Activated CD8-positive, alpha-beta memory T cell treated with anti-CD3 and anti-CD28 coated beads for 1 hour (primary cell): ENCODE data around the gene PIP4K2C.
"Not testable (repeated sequence)": the region's sequence is repeated elsewhere in the genome, so short reads cannot be mapped to it uniquely, and the experiment has no call there.

ENCODE experiments used
- DNase-seq, 2 donors: peaks; one replicate each; pipeline ENCODE4 v3.0.0-alpha.2; 2020; ENCODE audit warnings: low read depth in 1 of 2; ENCODE audit errors: extremely low read depth in 1 of 2

Gene PIP4K2C

GRCh38 chr12:57558864-57559263, 32.1 kb upstream of the PIP4K2C start:
- DNase-seq: no peak

- no peak for DNase-seq
These were observed 30.5 kb upstream of the PIP4K2C start for GRCh38 chr12:57560516-57560915.

- not testable (repeated sequence) for DNase-seq
These were observed 29.9 kb upstream of the PIP4K2C start for GRCh38 chr12:57561117-57561516.

GRCh38 chr12:57563358-57563757, 27.6 kb upstream of the PIP4K2C start:
- no peak for DNase-seq

GRCh38 chr12:57564178-57564740, 26.7 kb upstream of the PIP4K2C start:
- DNase-seq: no peak

- DNase-seq: no peak
These were observed 22.2 kb upstream of the PIP4K2C start for GRCh38 chr12:57568838-57569237.

GRCh38 chr12:57569858-57570257, 21.1 kb upstream of the PIP4K2C start:
- DNase-seq: no peak

GRCh38 chr12:57570438-57570837, 20.6 kb upstream of the PIP4K2C start:
- not testable (repeated sequence) for DNase-seq

GRCh38 chr12:57571926-57572762, 18.8 kb upstream of the PIP4K2C start:
- DNase-seq: no peak

GRCh38 chr12:57574795-57575194, 16.2 kb upstream of the PIP4K2C start:
- no peak for DNase-seq

- DNase-seq: no peak
These were observed 15.0 kb upstream of the PIP4K2C start for GRCh38 chr12:57575771-57576612.

- no peak for DNase-seq
These were observed 14.3 kb upstream of the PIP4K2C start for GRCh38 chr12:57576613-57577160.

GRCh38 chr12:57577981-57578758, 12.8 kb upstream of the PIP4K2C start:
- DNase-seq: no peak

- DNase-seq: no peak
These were observed 12.0 kb upstream of the PIP4K2C start for GRCh38 chr12:57579011-57579410.

- no peak for DNase-seq
These were observed 11.1 kb upstream of the PIP4K2C start for GRCh38 chr12:57579677-57580465.

GRCh38 chr12:57580466-57580795, 10.6 kb upstream of the PIP4K2C start:
- no peak for DNase-seq

- DNase-seq: no peak
These were observed 9.2 kb upstream of the PIP4K2C start for GRCh38 chr12:57581802-57582201.

GRCh38 chr12:57582440-57582839, 8.6 kb upstream of the PIP4K2C start:
- DNase-seq: no peak

- peak; percentile 21 to 42 for DNase-seq
These were observed 7.8 kb upstream of the PIP4K2C start for GRCh38 chr12:57583008-57583831.
